Activated naive CD8-positive, alpha-beta T cell treated with anti-CD3 and anti-CD28 coated beads for 36 hours (primary cell): ENCODE data around the gene NT5E. TPM values are rescaled to one million over a fixed set of nuclear protein-coding genes. Genes with fewer than 3 reads are reported as not detected.

ENCODE experiments used
- total RNA-seq, 2 experiments: library from RNA; stranded (reverse); gene quantifications; one replicate each; pipeline ENCODE4 v1.2.3, GENCODE V29; 2021

The NT5E gene
- total RNA-seq, 2 experiments from 2014 or later = 8.4 to 9.9 TPM

Other genes starting within 250 kb of the NT5E start
- gene SNX14, start 143.8 kb downstream of the NT5E start, total RNA-seq = 10 to 100 TPM; 50.0 to 52.8 TPM
- 100 to 1,000 TPM; 271 to 278 TPM for gene SYNCRIP, start 192.8 kb downstream of the NT5E start, total RNA-seq